HEK293T (cell line): Measurements from ENCODE around the gene UPK2.

Source experiments
- BHLHE40 ChIP-seq: fragments of 450-650 bp; IDR thresholded peaks from 2 replicates; pipeline ENCODE4 v1.6.1; 2016; ENCODE audit warnings: mild to moderate bottlenecking, moderate library complexity, borderline replicate concordance
- CTBP1 ChIP-seq: fragments of 450-650 bp; IDR thresholded peaks from 2 replicates; pipeline ENCODE4 v1.6.1; 2016; ENCODE audit warnings: borderline replicate concordance
- FOXA1 ChIP-seq: fragments of 450-650 bp; IDR thresholded peaks from 2 replicates; pipeline ENCODE4 v1.6.1; 2016; ENCODE audit warnings: mild to moderate bottlenecking
- HDGF ChIP-seq: fragments of 450-650 bp; IDR thresholded peaks from 2 replicates; pipeline ENCODE4 v1.6.1; 2017; ENCODE audit warnings: antibody characterized with exemption, borderline replicate concordance
- SP1 ChIP-seq: fragments of 450-650 bp; IDR thresholded peaks from 2 replicates; pipeline ENCODE4 v1.6.1; 2017
- SUZ12 ChIP-seq: fragments of 450-650 bp; IDR thresholded peaks from 2 replicates; pipeline ENCODE4 v1.6.1; 2016; ENCODE audit warnings: mild to moderate bottlenecking
- ZNF384 ChIP-seq: fragments of 450-650 bp; IDR thresholded peaks from 2 replicates; pipeline ENCODE4 v1.6.1; 2016

DNA sequence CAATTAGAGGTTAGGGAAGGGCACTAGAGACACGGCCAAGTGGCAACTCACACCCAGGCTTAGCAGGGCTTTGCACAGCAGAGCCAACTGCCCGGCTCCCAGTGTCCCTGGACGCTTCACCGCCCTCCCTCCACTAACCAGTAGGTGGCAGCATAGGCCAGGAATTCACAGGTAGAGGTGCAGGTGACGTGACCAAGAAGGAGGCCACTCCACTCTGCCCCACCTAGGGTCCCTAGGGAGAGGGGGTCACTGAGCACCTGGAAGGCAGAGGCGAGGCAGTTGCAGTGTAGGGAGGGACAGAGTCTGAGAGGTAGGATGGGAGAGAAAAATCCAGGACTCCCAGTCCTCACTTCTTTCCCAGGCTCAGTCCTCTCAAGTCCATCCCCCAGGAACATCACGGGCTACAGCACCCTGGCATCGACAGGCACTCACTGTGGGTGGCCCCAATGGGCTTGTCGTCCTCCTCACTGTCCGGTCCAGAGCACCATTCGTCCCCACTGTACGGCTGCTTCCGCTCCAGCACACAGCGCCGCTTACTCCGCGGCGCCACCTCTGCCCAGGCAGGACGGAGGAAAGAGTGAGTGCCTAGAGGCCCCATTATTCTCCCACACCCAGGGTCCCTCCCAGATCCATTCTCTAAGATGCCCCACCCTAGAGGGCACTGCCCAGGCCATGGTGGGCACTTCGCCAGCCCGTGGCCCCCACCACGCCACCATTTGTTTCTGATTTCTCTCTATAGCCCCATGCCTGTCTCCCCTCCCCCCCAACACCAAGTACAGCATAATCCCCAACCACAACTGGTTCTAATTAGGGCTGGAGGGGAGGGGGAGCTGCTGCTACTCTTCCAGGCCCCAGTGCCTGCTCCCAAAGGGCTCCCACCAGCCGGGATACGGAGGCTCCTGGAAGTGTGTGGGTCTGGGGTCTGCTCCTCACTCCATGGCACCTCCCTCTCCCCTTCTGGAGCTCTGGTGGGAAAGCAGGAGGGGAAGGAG lies 48.8 kb upstream of the UPK2 start:
- no peak for TF ChIP-seq BHLHE40
- TF ChIP-seq FOXA1 = no peak
- TF ChIP-seq ZNF384 = no peak
- no peak for TF ChIP-seq SP1
- no peak for TF ChIP-seq HDGF
- TF ChIP-seq SUZ12 = no peak
- TF ChIP-seq CTBP1 = no peak
